ENCODE measurements around the gene AMFR.

AMFR gene

DNA sequence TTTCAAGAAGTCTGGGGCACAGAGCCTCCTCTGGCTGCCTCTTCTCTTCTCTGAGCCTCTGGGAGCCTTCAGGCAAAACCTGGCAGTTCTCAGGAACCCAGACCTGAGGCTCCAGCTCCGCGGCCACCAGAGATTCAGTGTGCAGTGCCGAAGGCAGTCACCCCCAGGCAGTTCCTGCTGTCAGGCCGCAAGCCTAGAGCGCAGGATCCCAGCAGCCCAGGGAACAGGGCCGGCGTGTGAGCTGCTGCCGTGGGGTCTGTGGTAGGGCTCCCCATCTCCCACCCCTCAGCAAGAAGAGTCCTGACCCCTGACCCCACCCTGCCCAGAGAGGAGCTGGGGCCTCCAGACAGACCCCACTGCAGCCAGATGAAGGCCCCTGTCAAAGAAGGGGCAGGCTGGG lies 78.2 kb downstream of the AMFR start:
- no peak for DNase-seq (ENCODE audit: low spot score)

DNA sequence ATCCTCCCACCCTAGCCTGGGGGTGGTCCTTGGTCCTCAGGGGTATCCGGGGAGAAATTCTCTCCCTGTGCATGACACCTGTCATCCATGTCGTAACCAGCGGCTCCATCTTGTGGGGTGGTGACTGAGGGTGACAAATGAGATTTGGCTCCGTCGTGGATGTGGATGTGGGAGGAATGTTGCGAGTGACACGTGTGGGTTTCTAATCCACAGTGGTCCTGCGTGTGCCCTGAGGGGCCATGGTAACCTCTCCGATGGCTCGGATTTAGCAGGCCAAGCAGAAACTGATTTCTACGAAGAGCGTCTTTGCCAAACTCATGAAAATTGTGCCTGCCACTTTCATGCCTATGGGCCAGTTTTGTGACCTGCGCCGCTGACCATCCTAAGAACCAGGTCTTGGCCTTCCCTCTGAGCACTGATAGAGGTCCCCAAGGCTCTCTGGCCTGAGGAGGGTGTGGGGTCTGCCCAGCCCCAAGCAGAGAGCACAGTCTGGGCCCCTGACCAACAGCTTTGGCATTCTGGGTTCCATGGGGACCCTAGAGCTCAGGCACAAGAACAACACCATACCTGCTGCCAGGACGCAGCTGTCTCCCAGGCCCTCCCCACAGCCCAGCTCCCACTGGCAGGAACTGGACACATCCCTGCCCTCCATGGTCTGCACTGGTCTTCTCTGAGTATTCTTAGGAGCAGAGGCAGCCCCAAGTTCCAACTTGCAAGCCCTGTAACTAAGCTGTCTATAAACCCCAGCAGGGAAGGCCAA lies 79.0 kb downstream of the AMFR start:
- no peak for DNase-seq (ENCODE audit: low spot score)

- no peak for DNase-seq (ENCODE audit: low spot score)
Measured at GRCh38 chr16:56345406-56346050, 79.8 kb downstream of the AMFR start.

- DNase-seq (ENCODE audit: low spot score) = no peak
Measured at GRCh38 chr16:56344518-56345405, 80.6 kb downstream of the AMFR start.

- no peak for DNase-seq (ENCODE audit: low spot score)
Measured at GRCh38 chr16:56343661-56344517, 81.5 kb downstream of the AMFR start.

GRCh38 chr16:56341656-56342399 lies 83.5 kb downstream of the AMFR start:
- no peak for DNase-seq (ENCODE audit: low spot score)

GRCh38 chr16:56340864-56341365 lies 84.4 kb downstream of the AMFR start:
- no peak for DNase-seq (ENCODE audit: low spot score)

DNA sequence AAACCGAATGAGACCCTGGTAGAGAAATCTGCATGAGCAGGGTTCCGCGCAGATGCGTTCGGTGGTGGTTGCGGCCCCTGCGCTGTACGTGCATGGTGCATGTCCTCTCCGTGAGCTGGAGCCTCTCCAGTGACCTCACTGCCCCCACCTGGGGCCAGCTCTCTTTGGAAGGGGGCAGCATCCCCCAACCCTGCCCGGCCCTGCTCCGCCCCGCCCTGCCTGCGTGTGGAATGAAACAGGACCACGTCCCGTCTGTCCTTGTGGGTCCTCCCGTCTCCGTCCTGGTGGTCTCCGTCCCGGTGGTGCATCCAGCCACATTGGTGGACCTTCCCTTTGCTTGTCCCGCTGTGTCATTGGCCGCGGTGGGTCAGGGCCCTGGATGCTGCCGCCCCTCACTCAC lies 84.9 kb downstream of the AMFR start:
- no peak for DNase-seq (ENCODE audit: low spot score)

GRCh38 chr16:56339431-56340195 lies 85.7 kb downstream of the AMFR start:
- no peak for DNase-seq (ENCODE audit: low spot score)

DNA sequence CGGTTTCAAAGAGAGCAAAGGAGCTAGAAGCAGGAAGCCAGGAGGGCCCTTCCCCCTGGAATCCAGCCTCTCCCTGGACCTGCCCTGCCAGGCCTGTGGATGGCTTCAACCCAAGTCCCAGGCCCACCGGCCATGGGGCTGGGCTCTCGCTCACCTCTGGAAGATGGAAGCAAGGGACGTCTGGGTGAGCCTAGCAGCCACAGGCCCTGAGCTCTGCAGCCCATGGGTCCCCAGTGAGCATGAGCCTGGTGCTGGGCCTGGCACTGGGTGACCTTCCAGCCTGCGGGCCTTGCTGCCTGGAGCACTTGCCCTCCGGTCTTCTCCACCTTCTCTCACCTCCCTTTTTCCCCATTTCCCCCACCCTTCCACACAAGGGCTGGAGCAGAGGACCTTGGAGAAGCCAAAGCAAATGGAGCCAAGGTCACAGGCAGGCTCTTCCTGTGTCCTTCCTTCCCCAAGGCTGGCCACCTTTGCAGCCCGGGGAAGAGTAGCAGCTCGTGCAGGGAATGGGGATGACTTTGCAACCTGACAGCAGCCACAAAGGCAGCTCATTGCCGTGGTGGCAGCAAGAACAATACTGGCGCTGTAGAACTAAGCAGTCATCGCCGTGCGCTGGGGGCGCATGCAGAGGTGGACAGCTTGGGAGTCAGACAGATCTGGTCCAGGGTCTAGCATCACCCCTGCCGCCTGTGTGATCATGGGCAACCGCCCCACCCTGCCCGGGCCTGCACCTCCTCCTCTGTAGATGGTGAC lies 86.6 kb downstream of the AMFR start:
- no peak for DNase-seq (ENCODE audit: low spot score)

DNA sequence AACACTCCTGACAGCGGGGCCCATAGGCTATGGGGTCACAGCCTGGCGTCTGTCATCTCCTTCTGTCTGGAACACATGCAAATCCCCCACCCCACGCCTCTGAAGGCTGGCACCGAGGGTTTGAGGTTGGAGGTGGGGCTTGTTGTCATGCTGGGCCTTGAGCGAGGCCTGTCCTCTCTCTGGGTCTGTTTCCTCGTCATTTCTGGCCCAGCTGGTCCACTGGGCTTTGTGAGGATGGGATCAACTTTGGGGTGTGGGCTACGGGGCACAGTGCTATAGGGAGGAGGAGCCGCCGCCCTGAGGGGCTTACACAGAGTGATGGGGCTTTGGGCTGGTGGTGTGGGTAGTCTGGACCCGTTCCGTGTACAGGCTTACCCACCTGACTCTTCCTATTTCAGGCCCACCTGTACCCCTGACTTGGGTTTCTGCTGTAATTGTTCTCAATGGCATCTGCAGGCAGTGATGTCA lies 87.5 kb downstream of the AMFR start:
- no peak for DNase-seq (ENCODE audit: low spot score)

DNA sequence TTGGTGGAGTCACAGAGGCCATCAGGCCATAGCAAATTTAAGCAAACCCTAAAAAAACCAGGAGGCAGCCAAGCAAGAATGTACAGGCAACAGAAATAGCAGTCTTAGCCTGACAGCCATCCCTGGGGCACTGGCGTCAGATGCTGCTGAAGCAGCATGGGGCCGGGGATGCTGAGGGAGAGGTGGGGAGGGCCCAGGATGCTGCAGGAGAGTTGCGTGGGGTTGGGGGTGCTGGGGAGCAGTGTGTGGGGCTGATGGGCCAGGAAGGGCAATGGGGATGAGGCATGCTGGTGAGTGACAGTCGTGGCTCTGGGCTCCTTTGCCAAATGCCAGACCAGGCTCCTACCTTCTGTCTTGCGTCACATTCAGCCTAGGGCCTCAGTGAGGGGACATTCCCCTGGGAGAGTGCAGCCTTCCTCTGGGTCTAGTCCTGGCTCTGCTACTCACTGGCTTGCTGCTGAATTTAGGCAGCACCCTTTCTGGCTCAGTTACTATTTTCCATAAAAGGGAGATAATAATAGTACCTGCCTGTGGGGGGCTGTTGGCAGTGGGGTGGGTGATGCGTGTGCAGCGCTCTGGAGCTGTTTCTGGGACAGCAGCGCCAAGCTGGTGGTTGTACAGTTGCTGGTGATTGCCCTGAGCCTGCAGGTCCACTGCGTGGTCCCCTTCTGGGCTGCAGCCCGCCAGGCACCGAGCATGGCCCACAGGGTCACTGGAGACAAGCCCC lies 88.1 kb downstream of the AMFR start:
- no peak for DNase-seq (ENCODE audit: low spot score)

DNA sequence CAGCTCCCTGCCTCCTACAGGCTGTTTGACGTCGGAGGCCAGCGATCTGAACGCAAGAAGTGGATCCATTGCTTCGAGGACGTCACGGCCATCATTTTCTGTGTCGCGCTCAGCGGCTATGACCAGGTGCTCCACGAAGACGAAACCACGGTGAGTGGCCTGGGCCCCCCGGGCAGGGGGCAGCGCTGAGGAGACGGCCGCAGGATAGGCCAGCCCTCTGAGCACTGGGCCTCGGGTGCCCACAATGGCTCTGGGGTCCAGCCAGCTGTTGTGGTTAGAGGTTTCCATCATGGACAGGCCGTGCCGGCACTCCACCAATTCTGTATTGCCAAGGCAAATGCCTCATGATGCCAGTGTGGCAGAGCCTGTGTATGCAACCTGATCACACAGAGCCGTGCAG lies 88.6 kb downstream of the AMFR start:
- DNase-seq (ENCODE audit: low spot score) = no peak

- no peak for DNase-seq (ENCODE audit: low spot score)
Measured at GRCh38 chr16:56336071-56336688, 89.2 kb downstream of the AMFR start.

DNA sequence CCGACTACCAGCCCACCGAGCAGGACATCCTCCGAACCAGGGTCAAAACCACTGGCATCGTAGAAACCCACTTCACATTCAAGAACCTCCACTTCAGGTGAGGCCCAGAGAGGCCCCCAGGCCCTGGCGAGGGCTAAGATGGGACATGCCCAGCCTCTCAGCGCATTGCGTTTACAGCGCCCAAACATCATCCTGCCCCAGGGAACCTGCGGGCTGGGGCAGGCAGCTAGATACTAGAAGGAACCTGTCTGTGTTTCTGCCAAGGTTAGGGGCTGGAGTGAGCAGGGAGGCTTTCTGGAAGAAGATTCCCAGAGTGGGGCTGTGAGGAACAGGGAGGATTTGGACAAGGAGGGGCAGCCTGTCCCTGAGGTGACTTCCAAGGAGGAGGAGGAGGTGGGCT lies 90.6 kb downstream of the AMFR start:
- no peak for DNase-seq (ENCODE audit: low spot score)

DNA sequence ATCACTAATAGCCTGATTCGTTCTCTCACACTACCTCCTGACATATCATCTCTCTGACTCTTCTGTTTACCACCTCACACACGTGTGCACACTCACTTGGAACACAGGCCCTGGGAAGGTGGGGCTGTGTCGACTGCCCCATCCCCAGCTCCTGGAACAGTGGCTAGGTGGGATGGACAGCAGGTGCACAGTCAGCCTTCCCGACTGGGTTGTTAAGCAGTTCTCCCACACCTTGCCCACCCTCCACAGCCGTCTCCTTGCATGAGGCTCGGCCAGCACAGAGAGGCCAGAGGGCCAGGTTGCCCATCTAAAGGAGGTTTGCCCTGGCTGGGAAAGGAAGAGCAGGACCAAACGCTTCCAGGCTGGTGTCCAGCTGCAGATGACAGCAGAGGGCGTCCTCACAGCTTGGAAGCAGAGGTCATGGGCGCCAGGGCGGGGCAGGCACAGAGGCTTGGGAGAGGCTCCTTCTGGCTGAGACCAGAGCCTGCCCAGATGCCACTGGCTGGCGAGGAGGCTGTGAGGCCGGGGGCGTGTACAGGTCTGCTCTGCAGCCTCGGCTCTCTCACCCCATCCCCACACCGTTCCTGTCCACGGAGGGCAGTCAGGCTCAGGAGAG lies 92.8 kb downstream of the AMFR start:
- no peak for DNase-seq (ENCODE audit: low spot score)

DNA sequence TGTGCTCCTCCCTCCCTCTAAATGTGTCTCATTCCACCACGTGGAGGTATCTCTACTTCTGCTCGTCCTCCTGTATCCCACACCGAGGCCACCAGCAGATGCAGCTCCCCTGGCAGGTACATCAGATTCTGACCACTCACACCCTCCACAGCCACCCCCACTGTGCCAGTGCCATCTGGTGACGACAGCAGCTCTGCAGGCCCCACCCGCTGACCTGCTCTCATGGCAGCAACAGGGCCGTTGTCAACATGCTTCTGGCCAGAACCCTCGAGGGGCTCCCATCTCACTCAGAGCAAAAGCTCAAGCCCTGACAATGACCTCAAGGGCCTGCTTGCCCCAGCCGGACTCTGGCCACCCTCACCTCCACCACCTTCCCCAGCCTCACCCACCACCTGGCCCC lies 93.4 kb downstream of the AMFR start:
- DNase-seq (ENCODE audit: low spot score) = no peak

- no peak for DNase-seq (ENCODE audit: low spot score)
Measured at GRCh38 chr16:56331399-56331798, 93.9 kb downstream of the AMFR start.

All from activated CD4-positive, alpha-beta T cell treated with anti-CD3 and anti-CD28 coated beads, Interleukin-2, Interleukin-4, amounts not matched to agents 100 ng/mL and 50 ng/mL, durations not matched to agents 16 hours and 8 hours (primary cell).